NCI-H524 treated with DMSO at 0.1 percent for 48 hours (cell line): Measurements from ENCODE around the gene NFIB.

Source experiments
- DNase-seq: peaks from one replicate; lab custom pipeline; 2025; lab: John Stamatoyannopoulos, UW

NFIB gene

DNA sequence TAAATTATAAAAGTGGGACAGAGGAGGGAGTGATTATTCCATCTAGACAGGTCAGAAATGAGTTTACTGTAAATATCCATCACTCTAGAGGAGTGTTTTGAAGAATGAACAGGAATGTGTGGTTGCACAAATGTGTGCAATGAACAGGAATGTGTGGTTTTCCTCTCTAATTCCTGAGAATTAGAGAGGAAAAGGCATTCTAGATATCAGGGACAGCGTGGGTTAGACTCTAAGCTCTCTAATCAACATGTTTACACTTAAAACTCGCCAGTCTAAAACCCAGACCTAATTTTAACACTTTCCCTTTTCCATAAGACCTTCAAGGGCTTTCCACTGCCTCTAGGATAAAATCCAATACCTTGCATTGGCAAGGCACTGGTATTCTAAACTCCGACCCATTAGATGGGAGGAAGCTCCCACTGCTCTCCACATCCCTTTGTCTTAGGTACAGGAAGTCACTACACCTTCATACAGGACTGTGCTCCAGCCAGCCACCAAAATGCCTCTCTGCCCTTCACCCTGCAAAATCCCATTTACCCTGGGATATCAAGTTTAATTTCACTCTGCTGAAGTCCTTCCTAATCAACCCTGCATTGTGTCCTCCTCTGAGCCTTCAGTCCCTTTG lies 67.9 kb downstream of the NFIB start:
- DNase-seq: no peak

DNA sequence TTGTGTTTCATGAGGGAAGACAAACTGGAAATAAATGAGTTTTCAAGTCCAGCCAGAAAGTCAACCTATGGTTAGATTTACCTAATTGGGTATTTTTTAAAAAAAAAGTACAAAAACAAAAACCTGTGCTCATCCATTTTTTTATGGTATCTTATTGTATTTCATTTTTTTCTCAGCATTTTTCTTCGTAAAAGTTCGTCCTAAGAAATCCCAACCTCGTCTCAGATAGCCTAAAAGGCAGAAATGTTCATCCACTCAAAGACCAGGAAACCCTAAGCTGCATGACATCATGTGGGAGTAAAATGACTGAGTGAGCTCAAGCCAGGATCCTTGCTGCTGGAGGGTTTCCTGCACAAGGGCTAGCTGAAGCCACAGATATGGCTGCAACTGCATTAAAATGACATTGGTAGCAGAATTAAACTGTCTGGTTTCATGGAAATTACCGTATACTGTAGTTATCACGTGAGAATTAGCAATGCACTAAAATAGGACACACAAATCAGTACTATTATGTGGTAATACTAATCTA lies 70.4 kb downstream of the NFIB start:
- DNase-seq: no peak

DNA sequence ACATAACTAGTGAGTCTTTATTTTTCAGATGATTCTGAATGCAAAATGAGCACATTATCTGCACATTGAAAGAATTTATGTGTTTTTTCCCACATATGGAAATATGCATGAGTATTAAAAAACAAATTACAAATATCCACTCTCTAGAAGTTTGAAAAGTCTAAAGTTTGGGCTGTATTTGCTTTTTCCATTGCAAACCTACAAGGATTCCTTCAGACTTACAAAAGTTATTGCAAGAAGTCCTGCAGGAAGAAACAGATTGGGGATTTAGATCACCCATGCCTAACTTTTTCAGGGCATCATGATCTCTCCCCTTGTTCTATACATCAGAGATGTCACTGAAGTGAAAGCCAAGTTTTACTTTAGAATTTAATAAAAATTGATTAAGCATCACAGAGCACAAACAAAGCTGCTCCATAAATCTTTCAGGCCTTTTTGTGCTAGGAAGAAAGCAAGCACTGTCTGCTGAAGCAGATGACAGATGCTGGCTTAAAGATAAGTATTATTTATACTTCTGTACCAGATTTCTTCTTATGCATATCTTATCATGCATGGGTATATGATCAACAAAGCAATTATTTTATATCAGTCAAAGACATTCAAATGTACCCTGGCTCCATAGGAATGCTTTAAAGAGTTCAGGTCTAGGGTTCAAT lies 71.7 kb downstream of the NFIB start:
- no peak for DNase-seq

DNA sequence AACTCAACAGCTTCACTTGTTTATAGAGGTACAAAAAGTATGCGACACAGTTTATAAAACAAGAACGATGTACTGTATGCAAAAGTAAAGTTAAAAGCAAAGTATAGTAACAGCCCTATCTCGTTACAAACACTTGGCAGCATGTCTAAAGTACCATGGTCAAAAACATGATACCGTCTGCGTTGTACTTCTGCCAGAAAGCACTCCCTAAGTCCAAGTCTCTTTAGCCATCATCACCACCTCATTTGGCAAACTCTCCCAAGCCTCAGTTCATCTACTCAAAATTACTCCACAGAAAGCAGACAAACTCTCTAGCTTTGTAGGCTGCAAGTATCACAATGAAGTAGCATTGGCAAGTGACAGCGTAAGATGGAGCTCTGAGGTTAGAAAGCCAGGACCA lies 73.4 kb downstream of the NFIB start:
- DNase-seq: no peak

DNA sequence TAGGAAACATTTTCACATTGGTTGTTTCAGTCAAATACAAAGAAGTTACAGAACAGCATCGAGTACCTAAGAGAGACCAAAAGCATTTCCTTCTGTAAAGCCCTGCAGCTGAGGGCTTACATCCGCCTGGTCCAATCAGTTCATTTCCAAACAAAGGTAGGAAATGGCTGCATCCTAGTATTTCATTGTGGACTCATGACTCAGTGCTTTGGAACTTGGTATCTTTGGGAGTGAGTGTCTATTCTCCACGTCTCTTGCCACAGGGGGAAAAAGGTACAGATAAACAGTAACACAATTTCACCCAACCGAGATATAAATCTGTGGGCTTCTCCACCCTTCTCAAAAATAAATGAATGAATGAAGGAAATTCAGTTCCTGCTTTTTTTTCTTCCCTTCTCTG lies 75.4 kb downstream of the NFIB start:
- DNase-seq: no peak

DNA sequence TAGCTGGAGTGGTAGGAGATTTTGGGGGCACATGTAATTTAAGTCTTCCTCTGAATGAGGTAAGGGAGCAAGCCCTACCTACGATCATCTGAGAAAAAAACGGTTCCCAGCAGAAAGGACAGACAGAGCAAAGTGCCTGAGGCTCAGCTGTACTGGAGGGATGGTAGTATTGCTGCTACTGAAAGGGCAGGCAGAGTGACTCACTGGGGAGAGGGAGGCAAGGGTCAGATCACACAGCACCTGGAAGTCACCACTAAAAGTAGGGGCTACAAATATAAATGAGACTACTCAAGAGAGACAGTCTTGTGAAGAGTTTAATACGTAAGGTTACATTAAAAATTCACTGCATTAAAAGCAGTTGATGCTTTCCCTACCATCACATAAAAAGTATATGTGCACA lies 75.9 kb downstream of the NFIB start:
- DNase-seq: no peak

DNA sequence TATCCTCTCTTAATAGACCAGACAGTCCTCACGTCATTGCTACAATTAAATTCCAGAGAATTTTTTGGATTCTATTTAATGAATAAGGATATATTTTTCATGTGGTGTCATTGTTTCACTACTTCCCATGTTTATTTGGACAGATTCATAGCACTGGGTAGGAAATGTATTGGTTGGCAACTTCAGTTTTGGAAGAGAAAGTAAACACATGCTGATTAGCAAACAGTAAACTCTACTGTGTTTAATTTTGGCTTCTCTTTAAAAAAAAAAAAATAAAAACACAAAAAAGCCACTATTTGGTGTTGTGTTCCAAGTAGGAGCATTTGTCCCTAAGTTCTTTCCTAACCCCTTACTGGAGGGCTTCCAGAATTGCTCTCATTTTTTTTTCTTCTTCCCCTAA lies 77.3 kb downstream of the NFIB start:
- no peak for DNase-seq

DNA sequence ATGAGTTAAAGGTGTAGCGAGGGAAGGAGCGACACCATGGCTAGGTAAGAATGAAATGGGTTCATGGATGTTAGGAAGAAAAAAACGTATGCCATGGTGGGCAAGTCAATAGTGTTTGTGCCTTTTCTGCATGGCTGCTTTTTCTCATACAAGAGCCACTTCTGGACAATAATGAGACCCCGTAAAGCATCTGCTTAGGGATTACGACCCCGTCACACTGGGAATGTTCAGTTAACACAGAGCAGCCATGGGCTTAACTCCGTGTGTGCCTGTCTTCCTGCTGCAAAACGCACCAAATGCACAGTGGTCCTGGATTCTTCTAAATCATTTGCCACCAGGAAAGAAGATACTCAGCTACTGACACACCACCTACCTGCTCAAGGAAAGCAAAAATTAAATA lies 81.8 kb downstream of the NFIB start:
- peak; percentile 51 for DNase-seq

DNA sequence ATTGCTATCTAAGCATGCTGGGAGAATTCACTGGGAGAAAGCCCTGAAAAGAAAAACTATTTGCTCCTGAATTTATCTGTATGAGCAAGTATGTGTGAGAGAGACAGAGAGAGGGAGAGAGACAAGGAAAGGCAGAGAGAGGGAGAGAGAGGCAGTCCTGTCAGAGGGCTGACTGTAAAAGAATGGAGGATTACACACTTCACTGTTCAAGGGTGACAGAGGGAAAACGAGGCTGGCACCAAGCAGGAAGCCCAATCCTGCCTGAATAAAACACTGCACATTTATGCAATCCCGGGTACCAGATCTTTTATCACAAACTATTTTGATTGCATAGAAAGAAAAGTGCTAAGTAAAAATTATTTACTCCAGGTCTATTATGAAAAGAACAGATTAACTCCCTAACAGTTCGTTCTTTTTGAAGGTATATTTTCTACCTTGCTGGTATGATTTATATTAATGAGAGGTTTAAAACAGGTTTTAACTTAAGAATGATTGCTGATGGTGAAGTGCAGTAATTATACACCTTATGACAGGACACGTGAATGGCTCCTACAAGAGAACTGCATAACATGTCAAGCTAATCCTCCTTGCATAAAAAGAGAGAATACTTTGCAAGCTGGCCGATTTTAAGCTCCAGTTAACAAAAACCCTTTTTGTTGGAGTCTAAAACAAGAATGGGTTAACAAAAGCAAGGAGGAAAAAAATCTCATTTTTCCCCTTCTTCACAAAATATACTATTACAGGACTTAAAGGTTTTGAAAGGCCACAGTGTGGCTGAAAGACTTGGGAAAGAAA lies 82.5 kb downstream of the NFIB start:
- DNase-seq: peak; percentile 38

DNA sequence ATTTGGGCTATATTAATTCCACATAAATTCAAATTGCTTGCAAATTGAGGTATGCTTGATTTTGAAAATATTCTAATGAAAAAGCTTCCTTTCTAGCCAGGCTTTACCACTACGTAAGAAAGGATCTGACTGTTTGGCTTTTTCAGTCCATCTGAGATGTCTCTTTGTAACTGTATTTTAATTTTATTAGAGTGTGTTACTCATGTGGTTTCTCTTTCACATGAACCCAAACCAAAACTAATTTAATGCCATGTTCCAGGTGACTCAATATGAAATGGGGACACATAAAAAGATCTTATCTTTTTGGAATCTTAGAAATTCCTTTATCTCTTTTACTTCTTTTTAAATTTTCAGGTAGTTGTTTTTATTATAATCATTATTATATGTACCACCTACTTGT lies 85.3 kb downstream of the NFIB start:
- no peak for DNase-seq

DNA sequence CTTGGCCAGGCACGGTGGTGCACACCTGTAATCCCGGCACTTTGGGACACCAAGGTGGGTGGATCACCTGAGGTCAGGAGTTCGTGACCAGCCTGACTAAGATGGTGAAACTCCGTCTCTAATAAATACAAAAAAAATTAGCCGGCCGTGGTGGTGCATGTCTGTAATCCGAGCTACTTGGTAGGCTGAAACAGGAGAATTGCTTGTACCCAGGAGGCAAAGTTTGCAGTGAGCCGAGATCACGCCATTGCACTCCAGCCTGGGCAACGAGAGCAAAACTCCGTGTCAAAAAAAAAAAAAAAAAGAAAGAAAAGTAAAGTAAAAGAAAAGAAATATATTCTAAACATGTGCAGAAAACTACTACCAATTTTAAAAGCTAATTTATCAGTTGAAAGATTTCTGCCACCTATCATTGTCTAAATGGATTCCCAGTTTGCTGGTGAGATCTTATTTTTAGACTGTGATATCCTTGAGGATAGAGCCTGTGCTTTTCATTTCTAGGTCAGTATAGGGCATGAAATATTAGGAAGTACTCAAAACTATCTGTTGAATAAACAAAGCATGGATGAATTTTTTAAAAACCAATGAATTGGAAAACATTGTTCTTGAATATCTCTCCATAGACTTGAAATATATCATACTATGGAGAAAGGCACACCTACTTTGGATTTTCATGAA lies 86.9 kb downstream of the NFIB start:
- DNase-seq: no peak

DNA sequence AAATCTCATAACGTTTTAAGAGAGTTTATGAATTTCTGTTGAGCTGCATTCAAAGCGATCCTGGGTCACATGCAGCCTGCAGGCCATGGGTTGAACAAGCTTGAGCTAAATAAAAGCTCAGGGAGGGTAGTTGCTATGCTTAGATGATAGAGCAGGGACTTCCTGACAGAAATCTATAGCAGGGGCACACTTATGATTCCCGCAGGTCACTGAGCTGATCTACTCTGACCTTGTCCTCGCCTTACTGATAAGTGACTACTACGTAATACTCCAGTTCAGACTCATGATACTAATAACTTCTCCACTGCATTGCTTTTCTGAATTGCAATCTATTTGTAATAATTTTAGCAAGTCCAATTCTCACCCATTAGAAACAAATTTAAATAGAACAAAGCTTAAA lies 90.9 kb downstream of the NFIB start:
- no peak for DNase-seq

DNA sequence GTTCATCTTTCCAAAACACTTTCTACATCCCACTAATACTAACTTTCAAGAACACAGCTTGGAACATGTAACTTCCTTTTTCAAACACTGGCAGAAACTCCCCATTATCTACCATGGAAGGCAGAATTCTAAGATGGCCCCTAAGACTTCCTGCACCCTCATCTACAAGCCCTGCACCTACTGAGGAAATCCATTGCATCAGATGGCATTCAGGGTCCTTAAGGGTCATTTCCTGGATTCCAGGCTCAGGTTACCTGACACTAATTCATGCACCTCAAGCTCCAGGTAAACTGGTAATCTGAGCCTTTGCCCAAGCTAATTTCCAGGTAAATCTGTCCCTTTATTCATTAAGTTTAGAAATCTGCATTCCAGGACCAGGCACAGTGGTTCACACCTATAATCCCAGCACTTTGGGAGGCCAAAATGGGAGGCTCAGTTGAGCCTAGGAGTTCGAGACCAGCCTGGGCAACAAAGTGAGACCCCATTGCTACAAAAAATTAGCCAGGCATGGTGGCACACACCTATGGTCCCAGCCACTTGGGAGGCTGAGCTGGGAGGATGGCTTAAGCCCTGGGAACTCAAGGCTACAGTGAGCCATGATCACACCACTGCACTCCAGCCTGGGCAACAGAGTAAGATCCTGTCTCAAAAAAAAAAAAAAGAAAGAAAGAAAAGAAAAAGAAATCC lies 91.6 kb downstream of the NFIB start:
- no peak for DNase-seq

DNA sequence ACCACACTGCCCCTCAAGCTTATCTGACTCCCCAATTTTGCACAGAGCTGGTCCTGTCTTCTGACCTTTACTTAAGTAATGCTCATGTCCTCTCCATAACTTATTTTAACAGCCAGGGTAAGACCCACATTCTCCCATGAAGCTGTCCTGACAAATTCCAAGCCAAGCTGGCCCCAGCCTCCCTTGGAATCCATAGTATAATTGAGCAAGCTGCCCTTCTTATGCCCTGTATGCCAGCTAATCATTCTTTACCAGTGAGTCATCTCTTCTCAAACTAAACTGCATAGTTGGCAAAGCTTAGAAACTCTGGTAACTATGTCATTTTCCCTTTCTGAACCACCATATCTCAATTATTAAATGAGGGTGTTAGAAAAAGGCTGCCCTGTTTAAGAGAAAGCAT lies 92.4 kb downstream of the NFIB start:
- no peak for DNase-seq

DNA sequence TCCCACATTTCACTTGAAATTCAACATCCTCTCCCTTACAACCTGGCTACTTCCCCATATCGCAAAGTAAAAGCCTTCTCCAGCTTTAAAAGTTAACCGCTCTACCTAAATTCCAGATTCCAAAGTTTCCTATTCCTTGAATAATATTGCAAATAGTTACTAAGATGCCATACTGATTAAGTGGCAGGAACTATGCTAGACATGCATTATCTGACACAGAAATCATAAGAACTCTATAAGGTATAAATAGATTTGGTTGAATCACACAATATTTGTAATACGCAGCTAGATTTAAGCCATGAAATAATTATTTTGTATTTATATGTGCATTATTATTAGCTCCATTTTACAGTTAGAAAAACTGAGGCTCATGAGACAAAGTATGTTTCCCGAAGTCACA lies 92.8 kb downstream of the NFIB start:
- DNase-seq: no peak

DNA sequence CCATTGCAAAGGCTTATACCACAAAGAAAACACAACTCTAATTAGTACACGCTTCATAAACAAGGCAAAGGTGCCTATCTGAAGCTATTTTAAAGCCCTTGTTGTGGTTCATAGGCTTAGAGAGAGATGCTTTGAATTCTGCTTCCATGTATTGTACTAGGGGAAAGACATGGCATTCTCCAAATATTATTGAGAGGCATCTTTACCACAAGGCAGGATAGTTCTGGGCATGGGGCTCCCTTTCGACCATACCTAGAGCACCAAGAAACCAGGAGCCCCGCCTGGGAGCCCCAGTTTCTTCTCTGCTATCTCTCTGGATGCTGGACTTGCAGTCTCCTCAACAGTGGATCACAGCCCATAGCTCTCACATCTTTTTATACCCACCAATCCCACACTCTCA lies 93.7 kb downstream of the NFIB start:
- no peak for DNase-seq

DNA sequence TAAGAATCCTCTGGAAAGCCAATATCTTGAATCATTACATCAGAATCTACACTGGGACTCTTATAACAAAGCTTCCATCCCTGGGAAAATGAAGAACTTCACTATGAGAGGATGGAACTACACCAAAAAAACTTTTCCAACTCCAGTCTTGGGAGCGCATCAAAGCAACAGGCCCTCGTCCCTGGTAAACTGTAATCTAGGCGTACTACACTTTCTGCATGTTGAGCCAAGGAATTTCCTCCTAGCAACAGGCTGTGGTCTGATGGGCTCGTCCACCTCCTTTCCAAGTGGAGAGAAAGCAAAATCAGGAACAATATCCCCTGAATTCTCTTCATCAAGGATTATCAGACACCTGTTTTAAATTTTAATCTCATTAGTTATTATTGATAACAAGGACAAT lies 94.1 kb downstream of the NFIB start:
- no peak for DNase-seq

DNA sequence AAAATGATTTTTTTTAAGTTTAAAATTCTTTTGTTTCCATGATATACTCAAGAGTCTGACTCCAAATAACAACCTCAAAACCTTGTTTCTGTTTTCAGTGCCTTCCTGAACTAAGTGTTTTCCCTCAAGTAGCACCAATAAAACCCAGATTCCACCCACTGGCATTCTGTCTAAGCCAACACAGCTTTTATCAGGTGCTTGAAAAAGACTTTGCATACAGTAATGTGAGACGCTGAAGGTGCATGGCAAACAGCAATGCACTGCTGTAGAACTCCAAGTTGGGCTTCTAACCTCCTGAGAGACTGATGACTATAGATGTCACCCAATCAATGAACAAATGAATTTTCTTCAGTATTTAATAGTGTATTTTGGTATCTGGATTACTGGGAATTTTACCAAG lies 95.7 kb downstream of the NFIB start:
- no peak for DNase-seq

DNA sequence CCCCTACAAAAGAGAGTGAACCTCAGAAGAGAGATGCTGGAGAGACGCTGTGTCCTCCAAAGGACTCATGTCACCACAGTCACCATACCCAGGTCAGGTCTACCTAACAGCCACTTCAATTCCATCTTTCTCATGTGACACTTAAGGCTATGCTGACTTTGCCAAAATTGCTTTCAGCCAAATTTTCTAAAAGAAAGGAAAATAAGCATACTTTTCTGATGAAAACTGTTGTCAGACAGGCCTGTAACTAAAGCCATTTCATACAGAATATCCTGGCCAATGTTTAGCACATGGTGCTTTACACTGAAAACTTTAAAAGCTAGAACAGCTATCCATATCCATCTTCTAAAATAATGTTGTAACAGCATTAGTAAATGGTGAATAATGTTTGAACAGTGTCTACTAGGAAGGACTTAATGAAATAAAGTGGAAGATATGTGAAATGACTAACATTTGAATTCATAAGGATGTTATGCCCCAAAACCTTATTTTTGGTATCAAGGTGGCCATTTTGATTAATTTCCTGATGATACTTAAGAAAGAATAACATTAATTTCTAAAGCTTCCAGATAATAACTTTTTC lies 97.2 kb downstream of the NFIB start:
- DNase-seq: no peak

DNA sequence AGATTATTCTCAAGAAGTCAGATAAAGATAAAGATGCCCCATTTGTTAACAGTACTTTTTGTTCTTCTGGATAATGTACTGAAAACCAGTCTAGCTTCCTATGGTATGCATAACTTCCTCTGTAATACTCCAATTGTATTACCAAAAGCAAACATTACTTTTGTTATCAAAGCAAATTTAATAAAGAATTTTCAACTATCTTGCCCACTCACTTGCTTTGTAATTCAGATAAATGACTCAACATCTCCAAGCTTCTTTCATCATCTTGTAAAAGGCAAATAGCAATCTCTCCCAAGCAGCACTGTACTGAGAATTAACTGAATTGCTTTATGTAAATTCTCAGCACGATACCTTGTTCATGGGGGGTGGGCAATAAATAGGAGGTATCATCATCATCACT lies 98.3 kb downstream of the NFIB start:
- DNase-seq: no peak

DNA sequence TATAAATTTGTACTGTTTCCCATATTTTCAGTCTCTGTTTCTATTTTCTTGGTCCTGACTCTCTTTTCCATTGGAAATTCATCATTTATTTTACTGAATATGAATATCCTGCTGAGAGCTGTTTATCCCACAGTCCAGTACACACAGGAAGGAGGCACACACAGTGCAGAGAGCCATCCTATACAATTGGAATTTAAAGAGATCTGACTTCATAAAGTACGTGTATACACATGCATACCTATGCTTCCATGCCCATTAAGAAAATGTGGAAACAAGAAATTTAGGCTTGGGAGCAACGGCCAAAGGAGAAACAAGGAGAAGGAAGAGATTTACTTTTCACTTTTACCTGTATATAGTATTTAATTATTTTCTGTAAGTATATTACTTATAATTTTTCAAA lies 99.2 kb downstream of the NFIB start:
- no peak for DNase-seq
